GM21576 (cell line): Measurements from ENCODE around the gene LTBP2.

ENCODE experiments used
- ATAC-seq: cut with Tn5 transposase; IDR thresholded peaks from one replicate; pipeline ENCODE4 v1.9.1; 2021; ENCODE audit warnings: mild to moderate bottlenecking, moderate library complexity; ENCODE audit not compliant: unreplicated experiment

The LTBP2 gene

GRCh38 chr14:74592476-74593201 is 19.4 kb downstream of the LTBP2 start:
- ATAC-seq = no peak

DNA sequence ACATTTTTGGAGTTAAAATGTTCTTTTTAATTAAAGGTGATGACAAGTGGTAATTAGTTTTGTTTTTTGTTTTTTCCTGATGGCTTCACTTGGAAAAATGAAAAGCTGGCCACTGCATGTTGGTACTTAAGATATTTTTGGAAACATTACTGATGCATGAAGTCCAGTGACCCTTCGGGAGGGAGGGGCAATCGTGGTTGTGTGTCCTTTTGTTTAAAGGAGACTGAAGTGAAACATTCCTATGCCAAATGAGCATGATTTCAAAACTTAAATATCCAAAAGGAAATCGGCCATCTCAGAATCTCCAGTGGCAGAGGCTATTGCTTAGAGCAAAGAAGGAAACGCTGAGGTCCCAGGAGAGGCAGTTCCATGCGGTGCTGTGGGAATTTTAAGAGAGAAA is 20.1 kb downstream of the LTBP2 start:
- ATAC-seq = no peak

GRCh38 chr14:74591394-74591793 is 20.6 kb downstream of the LTBP2 start:
- ATAC-seq = no peak

DNA sequence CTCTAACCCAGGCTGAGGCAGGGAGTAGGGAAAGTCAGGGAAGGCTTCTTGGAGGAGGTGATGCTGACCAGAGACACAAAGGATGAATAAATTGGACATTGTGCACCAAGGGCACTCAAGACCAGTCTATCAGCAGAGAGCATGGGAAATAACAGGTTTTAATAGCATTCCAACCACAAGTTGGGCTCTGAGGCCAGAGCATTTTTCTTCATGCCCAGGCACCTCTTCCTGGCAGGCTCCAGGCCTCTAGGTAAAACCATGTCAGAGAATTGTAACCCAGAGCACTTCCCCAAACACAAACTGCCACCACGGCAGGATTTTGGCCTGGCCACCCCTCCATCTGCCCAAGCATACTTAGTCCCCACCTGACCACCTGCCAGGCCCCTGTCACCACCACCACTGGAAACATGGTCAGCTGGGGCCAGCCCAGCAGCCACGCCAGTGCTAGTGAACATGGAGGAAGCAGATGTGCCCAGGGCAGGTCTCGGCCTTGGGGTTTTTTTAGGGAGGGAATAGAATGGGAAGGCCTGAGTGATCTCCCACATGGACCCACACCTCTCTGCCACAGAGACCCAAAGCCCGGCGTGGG is 22.7 kb downstream of the LTBP2 start:
- no peak for ATAC-seq

DNA sequence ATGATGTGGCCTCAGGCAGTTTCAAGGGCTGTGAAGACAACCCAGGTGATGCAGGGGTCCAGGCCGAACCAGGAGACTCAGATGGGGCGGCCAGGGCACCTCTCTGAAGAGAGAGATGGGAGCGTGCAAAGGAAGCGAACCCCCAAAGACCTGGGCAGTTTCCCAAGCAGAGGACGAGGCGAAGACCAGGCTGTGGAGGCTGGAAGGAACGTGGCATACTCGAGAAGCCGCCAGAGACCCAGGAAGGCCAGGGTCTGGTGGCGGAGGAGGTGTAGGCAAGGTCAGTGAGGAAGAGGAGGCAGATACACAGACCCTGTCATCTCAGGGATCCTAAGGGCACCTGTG is 24.7 kb downstream of the LTBP2 start:
- no peak for ATAC-seq

GRCh38 chr14:74586681-74587362 is 25.2 kb downstream of the LTBP2 start:
- no peak for ATAC-seq

DNA sequence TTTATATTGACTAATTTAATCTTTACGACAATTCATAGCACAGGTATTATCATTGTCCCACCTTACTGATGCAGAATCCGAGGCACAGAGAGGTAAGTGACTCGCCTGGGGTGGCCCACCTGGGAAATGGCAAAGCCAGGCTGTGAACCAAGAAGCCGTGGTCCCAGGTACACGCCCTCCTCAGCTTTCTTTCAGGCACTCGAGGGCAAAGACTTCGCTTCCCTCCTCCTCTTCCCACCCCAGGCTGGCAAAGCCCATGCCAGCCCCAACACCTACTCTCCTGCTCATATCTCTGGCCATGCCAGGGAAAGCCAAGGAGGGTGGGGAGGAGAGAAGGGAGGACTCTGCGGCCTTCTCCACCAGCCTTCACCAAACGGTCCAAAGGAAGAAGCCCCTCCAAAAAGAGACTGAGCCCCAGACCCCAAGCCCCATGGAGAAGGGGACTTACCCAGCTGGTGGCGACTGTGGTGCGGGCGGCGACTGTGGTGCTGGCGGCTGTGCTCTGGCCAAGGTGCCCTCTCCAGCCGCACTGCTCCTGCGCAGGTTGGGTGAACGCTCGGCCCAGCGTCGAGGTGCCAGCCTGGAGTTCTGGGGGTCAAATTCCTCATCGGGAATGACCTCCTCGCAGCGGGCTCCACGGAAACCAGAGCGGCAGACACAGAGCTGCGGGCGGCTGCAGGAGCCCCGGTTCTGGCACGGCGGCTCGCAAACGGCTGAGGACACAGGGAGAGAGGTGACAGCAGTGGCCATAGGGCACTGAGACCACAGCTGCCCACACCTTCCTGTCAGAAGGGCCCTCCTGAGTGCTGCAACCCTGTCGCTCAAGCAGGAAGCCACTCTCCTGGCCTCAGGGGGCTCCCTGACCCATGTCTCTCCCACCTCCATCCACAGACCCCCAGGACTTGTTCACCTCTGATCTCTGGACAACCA is 26.4 kb downstream of the LTBP2 start:
- no peak for ATAC-seq

- no peak for ATAC-seq
Measured at GRCh38 chr14:74584951-74585350, 27.1 kb downstream of the LTBP2 start.

GRCh38 chr14:74583689-74584434 is 28.2 kb downstream of the LTBP2 start:
- ATAC-seq = no peak

GRCh38 chr14:74582910-74583581 is 29.0 kb downstream of the LTBP2 start:
- ATAC-seq = no peak

DNA sequence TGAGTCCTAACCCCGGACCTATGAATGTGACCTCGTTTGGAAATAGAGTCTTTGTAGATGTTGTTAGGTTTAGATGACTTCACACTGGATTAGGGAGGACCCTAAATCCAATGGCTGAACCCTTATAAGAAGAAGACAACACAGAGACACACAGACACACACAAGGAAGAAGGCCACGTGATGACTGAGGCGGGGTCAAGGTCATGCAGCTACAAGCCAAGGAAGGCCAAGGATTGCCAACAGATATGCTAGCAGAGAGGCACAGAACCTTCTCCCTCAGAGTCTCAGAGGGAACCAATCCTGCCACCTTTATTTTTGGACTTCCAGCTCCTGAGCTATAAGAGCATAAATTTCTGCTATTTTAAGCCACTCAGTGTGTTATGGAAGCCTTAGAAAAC is 31.8 kb downstream of the LTBP2 start:
- no peak for ATAC-seq

DNA sequence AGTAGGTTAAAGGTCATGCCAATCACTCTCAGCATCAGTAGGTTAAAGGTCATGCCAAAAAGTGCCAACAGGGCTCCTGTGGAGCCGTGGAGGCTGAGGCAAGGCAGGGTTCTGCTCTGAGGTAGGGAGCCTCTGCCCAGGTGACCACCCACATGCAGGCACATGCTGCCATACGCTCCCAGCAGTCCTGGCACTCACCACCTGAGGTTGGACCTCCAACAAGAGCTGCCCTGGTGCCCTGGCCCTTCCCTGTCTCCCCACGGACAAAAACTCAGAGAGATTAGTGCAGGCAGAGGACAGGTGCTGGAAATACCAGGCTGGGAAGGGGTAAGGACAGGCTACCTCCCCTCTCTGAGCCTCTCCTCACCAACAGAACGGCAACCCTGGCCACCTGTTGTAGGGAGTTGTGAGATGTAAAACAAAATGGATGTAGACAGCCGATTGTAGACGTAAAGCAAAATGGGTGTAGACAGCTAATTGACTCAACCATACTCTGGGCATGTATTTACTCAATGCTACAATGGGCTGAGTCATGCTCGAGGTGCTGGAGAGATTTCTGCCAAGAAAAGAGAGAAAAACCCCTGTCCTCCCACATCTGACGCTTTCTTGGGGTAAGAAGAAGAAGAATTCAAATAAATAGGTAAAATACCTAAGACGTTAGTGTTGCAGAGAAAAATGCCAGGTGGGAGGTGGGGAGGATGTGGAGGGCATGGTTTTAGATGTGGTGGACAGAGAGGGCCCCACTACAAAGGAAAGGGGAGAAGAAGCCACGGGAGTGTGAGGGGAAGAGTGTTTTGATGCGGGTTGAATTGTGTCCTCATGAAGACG is 32.4 kb downstream of the LTBP2 start:
- ATAC-seq = no peak

DNA sequence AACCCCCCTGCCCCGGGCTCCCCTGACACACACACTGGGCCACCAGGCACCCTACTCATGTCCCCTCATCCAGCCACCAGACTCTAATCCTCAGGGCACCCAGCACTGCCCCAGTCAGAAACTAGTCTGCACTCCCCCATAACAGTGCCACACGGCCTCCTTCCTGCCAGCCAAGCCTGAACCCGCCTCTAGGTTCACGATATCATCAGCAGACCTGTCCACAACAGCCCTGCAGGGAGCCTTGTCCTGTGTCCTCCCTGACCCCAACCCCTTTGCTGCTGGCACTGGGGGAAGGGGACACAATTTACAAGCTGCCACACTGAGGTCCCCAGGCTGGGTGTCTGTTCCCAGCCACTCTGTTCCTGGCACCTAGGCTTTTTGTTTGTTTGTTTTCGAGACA is 33.6 kb downstream of the LTBP2 start:
- ATAC-seq = no peak

- no peak for ATAC-seq
Measured at GRCh38 chr14:74577948-74578275, 34.1 kb downstream of the LTBP2 start.

- ATAC-seq = no peak
Measured at GRCh38 chr14:74577247-74577947, 34.6 kb downstream of the LTBP2 start.

GRCh38 chr14:74575936-74576335 is 36.1 kb downstream of the LTBP2 start:
- ATAC-seq = no peak

GRCh38 chr14:74575507-74575906 is 36.5 kb downstream of the LTBP2 start:
- no peak for ATAC-seq

GRCh38 chr14:74574706-74575105 is 37.3 kb downstream of the LTBP2 start:
- no peak for ATAC-seq

GRCh38 chr14:74574090-74574433 is 38.0 kb downstream of the LTBP2 start:
- no peak for ATAC-seq
